RWPE1 (cell line): ENCODE data around the gene ZC3H13.

ENCODE experiments used
- CTCF ChIA-PET: fragments of 350-600 bp; sonication (Branson Sonifier 250); formaldehyde crosslinking; extraction: SDS; loops from one replicate; lab custom pipeline; 2021; lab: Yijun Ruan, JAX
- POLR2A ChIA-PET: fragments of 400-600 bp; formaldehyde crosslinking; extraction: SDS; loops from one replicate; lab custom pipeline; 2020; ENCODE audit warnings: antibody characterized with exemption; ENCODE audit not compliant: low non-redundant PET; lab: Yijun Ruan, JAX
- DNase-seq: peaks from one replicate; pipeline ENCODE4 v3.0.0; 2012; ENCODE audit warnings: low spot score
- H3K27ac ChIP-seq: fragments of 450-650 bp; 2 replicates; pipeline ENCODE4 v1.5.1; 2017
- CTCF ChIP-seq: fragments of 450-650 bp; conservative IDR thresholded peaks from 2 replicates; pipeline ENCODE4 v1.5.1; 2017; ENCODE audit warnings: low read depth, mild to moderate bottlenecking

Gene ZC3H13

GRCh38 chr13:46052319-46053161 lies at the start of gene ZC3H13:
Gene ZC3H13 (minus strand): TSS chr13:46052746. CDS start chr13:46045507, 7,239 bp downstream.
- CTCF ChIA-PET: interaction anchor here (0.6 to 1.4 kb wide), 5 partner anchors 17 to 634 kb away, joined by 3 read pairs; partner anchors contain the start of gene SLC25A30
- peak within 1 kb of the TSS; percentile 89 for H3K27ac ChIP-seq
- POLR2A ChIA-PET: interaction anchor here (1.1 kb wide), 1 partner anchor 10 kb away, joined by 3 read pairs; no protein-coding TSS in a partner anchor
- peak; percentile 87 for DNase-seq
- no peak for TF ChIP-seq CTCF

GRCh38 chr13:46102255-46102605 lies 49.7 kb upstream of the ZC3H13 start:
- CTCF ChIA-PET: no interaction called here
- no peak for DNase-seq
- POLR2A ChIA-PET: no interaction called here
- H3K27ac ChIP-seq: no peak overlapping the region
- TF ChIP-seq CTCF: no peak

GRCh38 chr13:46101484-46102254 lies 49.1 kb upstream of the ZC3H13 start:
- DNase-seq: no peak
- CTCF ChIA-PET: no interaction called here
- POLR2A ChIA-PET: no interaction called here
- H3K27ac ChIP-seq: no peak overlapping the region
- no peak for TF ChIP-seq CTCF

- ChIA-PET CTCF (no interaction called here), POLR2A (no interaction called here)
- TF ChIP-seq CTCF: no peak
- H3K27ac ChIP-seq: no peak overlapping the region
- no peak for DNase-seq
Measured at GRCh38 chr13:46101002-46101401, 48.5 kb upstream of the ZC3H13 start.

GRCh38 chr13:46100191-46100815 lies 47.8 kb upstream of the ZC3H13 start:
- TF ChIP-seq CTCF: no peak
- CTCF ChIA-PET: no interaction called here

GRCh38 chr13:46097663-46098062 lies 45.1 kb upstream of the ZC3H13 start:
- CTCF ChIA-PET: interaction anchor here (1.1 kb wide), 1 partner anchor 16 kb away, joined by 3 read pairs; no protein-coding TSS in a partner anchor

More at GRCh38 chr13:46100191-46100815, 47.8 kb upstream of the ZC3H13 start:
- no peak overlapping the region for H3K27ac ChIP-seq
- POLR2A ChIA-PET: no interaction called here
- no peak for DNase-seq

More at GRCh38 chr13:46097663-46098062, 45.1 kb upstream of the ZC3H13 start:
- DNase-seq: no peak
- POLR2A ChIA-PET: no interaction called here
- TF ChIP-seq CTCF: no peak
- H3K27ac ChIP-seq: no peak overlapping the region
